Kidney epithelial cell (primary cell): ENCODE results near the gene HLA-E. TPM values are rescaled to one million over a fixed set of nuclear protein-coding genes. Genes with fewer than 3 reads are reported as not detected.
"Not testable (repeated sequence)": the region's sequence is repeated elsewhere in the genome, so short reads cannot be mapped to it uniquely, and the experiment has no call there.

ENCODE experiments used
- DNase-seq: peaks from one replicate; pipeline ENCODE4 v3.0.0-alpha.2; 2010; ENCODE audit warnings: low read depth
- H3K27me3 ChIP-seq: 2 replicates; pipeline ENCODE4 v1.6.0; 2011; ENCODE audit warnings: low read length; ENCODE audit not compliant: control insufficient read depth, insufficient read depth
- H3K36me3 ChIP-seq: 2 replicates; pipeline ENCODE4 v1.5.1; 2011; ENCODE audit warnings: low read length; ENCODE audit not compliant: control insufficient read depth, insufficient read depth
- H3K4me3 ChIP-seq: 2 replicates; pipeline ENCODE4 v1.5.1; 2011; ENCODE audit warnings: low read depth, mild to moderate bottlenecking, control low read depth, low read length
- total RNA-seq: library from RNA; depleted of rRNA; stranded (reverse); fragments of >200 nt; gene quantifications from 2 replicates; pipeline ENCODE4 v1.2.3, GENCODE V29; 2015
- TF ChIP-seq, protein P1 (sequence below): IDR thresholded peaks from 2 replicates; pipeline ENCODE4 v1.5.1; 2011; ENCODE audit warnings: mild to moderate bottlenecking, moderate library complexity, low read length, control low read depth, inconsistent platforms; ENCODE audit not compliant: insufficient read depth, poor library complexity, severe bottlenecking

The HLA-E gene
- total RNA-seq, 1 donor from 2014 or later: 109 TPM

DNA sequence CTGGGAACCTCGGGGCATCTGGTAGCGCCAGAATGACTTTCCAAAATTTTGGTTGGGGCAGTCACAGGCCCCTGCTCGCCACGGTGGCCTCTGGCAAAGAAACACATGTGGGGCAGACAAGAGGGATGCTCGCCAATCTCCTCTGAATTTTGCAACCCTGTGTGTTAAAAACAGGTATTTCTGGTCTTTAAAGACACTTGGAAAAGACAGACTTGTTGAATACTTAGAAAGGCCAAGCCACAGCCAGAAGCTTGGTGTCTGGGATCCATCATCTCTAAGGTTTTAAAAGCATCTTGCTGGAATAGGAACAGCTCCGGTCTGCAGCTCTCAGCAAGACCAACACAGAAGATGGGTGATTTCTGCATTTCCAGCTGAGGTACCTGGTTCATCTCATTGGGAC, 31.2 kb downstream of the HLA-E start:
- H3K4me3 ChIP-seq: no peak overlapping the region
- no peaks in the 10 kb centered on the region for H3K36me3 ChIP-seq
- TF ChIP-seq, protein P1, sequence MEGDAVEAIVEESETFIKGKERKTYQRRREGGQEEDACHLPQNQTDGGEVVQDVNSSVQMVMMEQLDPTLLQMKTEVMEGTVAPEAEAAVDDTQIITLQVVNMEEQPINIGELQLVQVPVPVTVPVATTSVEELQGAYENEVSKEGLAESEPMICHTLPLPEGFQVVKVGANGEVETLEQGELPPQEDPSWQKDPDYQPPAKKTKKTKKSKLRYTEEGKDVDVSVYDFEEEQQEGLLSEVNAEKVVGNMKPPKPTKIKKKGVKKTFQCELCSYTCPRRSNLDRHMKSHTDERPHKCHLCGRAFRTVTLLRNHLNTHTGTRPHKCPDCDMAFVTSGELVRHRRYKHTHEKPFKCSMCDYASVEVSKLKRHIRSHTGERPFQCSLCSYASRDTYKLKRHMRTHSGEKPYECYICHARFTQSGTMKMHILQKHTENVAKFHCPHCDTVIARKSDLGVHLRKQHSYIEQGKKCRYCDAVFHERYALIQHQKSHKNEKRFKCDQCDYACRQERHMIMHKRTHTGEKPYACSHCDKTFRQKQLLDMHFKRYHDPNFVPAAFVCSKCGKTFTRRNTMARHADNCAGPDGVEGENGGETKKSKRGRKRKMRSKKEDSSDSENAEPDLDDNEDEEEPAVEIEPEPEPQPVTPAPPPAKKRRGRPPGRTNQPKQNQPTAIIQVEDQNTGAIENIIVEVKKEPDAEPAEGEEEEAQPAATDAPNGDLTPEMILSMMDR: no peak
- H3K27me3 ChIP-seq: no peaks in the 10 kb centered on the region
- no peak for DNase-seq

DNA sequence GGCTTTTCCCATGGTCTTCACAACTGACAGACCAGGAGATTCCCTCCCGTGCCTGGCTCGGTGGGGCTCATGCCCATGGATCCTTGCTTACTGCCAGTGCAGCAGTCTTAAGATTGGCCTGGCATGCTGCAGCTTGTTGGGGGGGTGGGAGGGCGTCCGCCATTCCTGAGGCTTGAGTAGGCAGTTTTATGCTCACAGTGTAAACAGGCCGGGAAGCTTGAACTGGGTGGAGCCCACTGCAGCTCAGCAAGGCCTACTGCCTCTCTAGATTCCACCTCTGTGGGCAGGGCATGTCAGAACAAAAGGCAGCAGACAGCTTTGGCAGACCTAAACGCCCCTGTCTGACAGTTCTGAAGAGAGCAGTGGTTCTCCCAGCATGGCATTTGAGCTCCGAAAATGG, 31.8 kb downstream of the HLA-E start:
- DNase-seq, H3K27me3 ChIP-seq, H3K4me3 ChIP-seq, H3K36me3 ChIP-seq: not testable (repeated sequence)

DNA sequence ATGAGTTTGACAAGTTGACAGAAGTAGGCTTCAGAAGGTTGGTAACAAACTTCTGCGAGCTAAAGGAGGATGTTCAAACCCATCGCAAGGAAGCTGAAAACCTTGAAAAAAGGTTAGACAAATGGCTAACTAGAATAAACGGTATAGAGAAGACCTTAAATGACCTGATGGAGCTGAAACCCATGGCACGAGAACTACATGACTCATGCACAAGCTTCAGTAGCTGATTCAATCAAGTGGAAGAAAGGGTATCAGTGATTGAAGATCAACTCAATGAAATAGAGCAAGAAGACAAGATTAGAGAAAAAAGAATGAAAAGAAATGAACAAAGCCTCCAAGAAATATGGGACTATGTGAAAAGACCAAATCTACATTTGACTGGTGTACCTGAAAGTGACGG, 32.6 kb downstream of the HLA-E start:
- not testable (repeated sequence) for H3K27me3 ChIP-seq, H3K36me3 ChIP-seq, H3K4me3 ChIP-seq, DNase-seq

DNA sequence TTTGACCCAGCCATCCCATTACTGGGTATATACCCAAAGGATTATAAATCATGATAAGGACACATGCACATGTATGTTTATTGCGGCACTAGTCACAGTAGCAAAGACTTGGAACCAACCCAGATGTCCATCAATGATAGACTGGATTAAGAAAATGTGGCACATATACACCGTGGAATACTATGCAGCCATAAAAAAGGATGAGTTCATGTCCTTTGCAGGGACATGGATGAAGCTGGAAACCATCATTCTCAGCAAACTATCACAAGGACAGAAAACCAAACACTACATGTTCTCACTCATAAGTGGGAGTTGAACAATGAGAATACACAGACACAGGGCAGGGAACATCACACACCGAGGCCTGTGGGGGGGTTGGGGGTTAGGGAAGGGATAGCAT, 37.1 kb downstream of the HLA-E start:
- not testable (repeated sequence) for H3K27me3 ChIP-seq, H3K36me3 ChIP-seq, DNase-seq

DNA sequence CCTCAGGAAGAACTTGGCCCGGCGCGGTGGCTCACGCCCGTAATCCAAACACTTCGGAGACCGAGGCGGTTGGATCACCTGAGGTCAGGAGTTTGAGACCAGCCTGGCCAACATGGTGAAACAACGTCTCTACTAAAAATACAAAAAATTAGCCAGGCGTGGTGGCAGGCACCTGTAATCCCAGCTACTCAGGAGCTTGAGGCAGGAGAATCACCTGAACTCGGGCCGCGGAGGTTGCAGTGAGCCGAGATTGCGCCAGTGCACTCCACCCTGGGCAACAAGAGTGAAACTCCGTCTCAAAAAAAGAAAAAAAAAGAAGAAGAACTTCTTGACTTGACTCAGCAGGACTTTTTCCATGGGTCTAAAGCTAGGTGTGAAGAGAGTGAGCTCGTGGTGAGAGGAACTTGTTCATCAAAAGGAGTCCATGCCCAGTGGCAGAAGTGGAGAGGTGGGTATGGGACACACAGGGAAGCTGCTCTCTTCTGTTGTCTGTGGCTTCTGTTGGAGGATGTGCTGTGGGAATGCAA, 40.1 kb downstream of the HLA-E start:
- not testable (repeated sequence) for H3K36me3 ChIP-seq, H3K4me3 ChIP-seq, DNase-seq, H3K27me3 ChIP-seq

More for the DNA sequence above, 37.1 kb downstream of the HLA-E start:
- H3K4me3 ChIP-seq: not testable (repeated sequence)

DNA sequence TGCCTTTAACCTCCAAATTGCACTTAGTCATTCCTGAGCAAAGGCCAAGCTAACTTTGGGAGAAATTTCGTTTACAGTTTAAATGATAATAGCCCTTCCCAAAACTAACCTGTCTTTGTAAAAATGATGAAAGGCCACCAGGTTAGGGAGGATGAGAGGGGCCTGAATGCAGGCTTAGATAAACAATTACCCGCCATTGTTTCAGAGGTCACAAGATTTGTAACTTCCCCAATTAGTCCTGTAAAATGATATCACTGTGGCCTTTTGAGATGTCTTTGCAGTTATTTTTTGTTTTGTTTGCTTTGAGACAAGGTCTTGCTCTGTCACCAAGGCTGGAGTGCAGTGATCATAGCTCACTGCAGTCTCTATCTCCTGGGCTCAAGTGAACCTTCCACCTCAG, 40.7 kb downstream of the HLA-E start:
- H3K4me3 ChIP-seq: no peak overlapping the region
- TF ChIP-seq, protein P1: no peak
- no peak for DNase-seq
- H3K27me3 ChIP-seq: no peaks in the 10 kb centered on the region
- H3K36me3 ChIP-seq: no peaks in the 10 kb centered on the region

DNA sequence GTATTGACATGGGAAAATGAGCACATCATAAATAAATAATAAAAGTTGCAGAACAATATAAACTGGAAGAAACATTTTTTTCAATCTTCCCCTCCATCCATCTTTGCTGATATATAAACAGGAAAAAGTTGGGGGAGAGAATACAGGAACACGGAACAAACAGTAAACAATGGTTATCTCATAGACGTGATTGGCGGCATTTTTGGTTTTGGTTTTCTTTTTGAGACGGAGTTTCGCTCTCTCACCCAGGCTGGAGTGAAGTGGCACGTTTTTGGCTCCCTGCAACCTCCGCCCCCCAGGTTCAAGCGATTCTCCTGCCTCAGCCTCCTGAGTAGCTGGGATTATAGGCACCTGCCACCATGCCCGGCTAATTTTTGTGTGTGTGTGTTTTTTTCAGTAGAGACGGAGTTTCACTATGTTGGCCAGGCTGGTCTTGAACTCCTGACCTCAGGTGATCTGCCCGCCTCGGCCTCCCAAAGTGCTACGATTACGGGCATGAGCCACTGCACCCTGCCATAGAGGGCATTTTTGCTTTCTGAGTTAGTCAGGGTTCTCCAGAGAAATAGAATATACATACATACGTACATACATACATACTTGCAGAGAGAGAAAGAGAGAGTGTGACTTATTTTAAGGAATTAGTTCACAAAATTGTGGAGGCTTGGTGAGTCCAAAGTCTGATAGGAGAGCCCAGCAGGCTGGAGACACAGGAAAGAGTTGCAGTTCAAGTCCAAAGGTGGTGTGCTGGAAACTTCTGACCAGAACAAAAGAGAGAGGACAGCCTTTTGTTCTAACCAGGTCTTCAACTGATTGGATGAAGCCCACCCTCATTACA, 44.4 kb downstream of the HLA-E start:
- Histone ChIP-seq H3K36me3 (no peaks in the 10 kb centered on the region), H3K4me3 (no peak overlapping the region)
- DNase-seq: no peak

More for the DNA sequence above, 44.4 kb downstream of the HLA-E start:
- no peaks in the 10 kb centered on the region for H3K27me3 ChIP-seq
- TF ChIP-seq, protein P1: no peak
